ENCODE measurements around the gene CCDC159. TPM values are rescaled to one million over a fixed set of nuclear protein-coding genes. Genes with fewer than 3 reads are reported as not detected.

Gene CCDC159
- total and polyA plus RNA-seq, 2 of the 13 experiments (the other 11 are each of a cell fraction or from before 2014, with no cell fraction given), result 1.7 to 6.3 TPM

DNA sequence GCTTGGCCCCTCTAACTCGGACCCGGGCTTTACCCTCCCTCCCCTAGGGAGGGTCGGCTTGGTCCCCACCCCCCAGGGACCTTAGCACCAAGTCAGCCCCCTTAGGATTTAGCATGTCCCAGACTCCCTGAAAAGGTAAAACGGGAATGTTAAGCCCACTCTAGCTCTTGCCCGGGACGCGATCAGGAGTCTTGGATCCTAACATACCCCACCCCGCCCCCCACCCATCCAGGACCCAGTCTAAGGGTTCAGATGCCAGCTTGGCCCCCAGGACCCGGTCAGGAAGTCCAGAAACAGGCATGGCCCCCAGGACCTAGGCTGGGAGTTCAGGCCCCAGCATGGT lies 37.4 kb downstream of the CCDC159 start (continued):
- TF ChIP-seq, protein P1, sequence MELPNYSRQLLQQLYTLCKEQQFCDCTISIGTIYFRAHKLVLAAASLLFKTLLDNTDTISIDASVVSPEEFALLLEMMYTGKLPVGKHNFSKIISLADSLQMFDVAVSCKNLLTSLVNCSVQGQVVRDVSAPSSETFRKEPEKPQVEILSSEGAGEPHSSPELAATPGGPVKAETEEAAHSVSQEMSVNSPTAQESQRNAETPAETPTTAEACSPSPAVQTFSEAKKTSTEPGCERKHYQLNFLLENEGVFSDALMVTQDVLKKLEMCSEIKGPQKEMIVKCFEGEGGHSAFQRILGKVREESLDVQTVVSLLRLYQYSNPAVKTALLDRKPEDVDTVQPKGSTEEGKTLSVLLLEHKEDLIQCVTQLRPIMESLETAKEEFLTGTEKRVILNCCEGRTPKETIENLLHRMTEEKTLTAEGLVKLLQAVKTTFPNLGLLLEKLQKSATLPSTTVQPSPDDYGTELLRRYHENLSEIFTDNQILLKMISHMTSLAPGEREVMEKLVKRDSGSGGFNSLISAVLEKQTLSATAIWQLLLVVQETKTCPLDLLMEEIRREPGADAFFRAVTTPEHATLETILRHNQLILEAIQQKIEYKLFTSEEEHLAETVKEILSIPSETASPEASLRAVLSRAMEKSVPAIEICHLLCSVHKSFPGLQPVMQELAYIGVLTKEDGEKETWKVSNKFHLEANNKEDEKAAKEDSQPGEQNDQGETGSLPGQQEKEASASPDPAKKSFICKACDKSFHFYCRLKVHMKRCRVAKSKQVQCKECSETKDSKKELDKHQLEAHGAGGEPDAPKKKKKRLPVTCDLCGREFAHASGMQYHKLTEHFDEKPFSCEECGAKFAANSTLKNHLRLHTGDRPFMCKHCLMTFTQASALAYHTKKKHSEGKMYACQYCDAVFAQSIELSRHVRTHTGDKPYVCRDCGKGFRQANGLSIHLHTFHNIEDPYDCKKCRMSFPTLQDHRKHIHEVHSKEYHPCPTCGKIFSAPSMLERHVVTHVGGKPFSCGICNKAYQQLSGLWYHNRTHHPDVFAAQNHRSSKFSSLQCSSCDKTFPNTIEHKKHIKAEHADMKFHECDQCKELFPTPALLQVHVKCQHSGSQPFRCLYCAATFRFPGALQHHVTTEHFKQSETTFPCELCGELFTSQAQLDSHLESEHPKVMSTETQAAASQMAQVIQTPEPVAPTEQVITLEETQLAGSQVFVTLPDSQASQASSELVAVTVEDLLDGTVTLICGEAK (IDR thresholded peaks at IDR 0.05), result no peak
- TF ChIP-seq, protein P1 (CRISPR knock-in tag; IDR thresholded peaks at IDR 0.05), result peak; percentile 7; the same call in 1 of the 2 replicates
- TF ChIP-seq AHR (CRISPR knock-in tag; IDR thresholded peaks at IDR 0.05) (0 out of 2 replicates have a peak, but pooled peaks have one; percentile 9), ZNF160 (CRISPR knock-in tag; IDR thresholded peaks at IDR 0.05) (0 out of 2 replicates have a peak, but pooled peaks have one; percentile 17), HOXD1 (CRISPR knock-in tag; IDR thresholded peaks at IDR 0.05) (no peak), MTA1 (CRISPR knock-in tag; IDR thresholded peaks at IDR 0.05; ENCODE audit: borderline replicate concordance) (0 out of 2 replicates have a peak, but pooled peaks have one; percentile 6), ZBTB7B (CRISPR knock-in tag; IDR thresholded peaks at IDR 0.05) (0 out of 2 replicates have a peak, but pooled peaks have one; percentile 8), ZNF720 (CRISPR knock-in tag; IDR thresholded peaks at IDR 0.05) (no peak)
- TF ChIP-seq, protein P2, sequence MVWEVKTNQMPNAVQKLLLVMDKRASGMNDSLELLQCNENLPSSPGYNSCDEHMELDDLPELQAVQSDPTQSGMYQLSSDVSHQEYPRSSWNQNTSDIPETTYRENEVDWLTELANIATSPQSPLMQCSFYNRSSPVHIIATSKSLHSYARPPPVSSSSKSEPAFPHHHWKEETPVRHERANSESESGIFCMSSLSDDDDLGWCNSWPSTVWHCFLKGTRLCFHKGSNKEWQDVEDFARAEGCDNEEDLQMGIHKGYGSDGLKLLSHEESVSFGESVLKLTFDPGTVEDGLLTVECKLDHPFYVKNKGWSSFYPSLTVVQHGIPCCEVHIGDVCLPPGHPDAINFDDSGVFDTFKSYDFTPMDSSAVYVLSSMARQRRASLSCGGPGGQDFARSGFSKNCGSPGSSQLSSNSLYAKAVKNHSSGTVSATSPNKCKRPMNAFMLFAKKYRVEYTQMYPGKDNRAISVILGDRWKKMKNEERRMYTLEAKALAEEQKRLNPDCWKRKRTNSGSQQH (CRISPR knock-in tag; IDR thresholded peaks at IDR 0.05; ENCODE audit: low read depth), result no peak
